Upper lobe of right lung (tissue), 1 donor: ENCODE measurements around the gene CNKSR1. TPM values are rescaled to one million over a fixed set of nuclear protein-coding genes. Genes with fewer than 3 reads are reported as not detected.

Source experiments
- ATAC-seq: fragments of 200-7000 bp; cut with Tn5 transposase; one replicate; pipeline ENCODE4 v1.9.1; 2020; ENCODE audit warnings: mild to moderate bottlenecking, moderate library complexity
- DNase-seq: peaks from one replicate; pipeline ENCODE4 v3.0.0-alpha.2; 2020
- H3K27ac ChIP-seq: fragments of 200-600 bp; one replicate; pipeline ENCODE4 v1.8.0; 2022
- H3K27me3 ChIP-seq: fragments of 200-600 bp; one replicate; pipeline ENCODE4 v1.8.0; 2022; ENCODE audit warnings: mild to moderate bottlenecking
- H3K36me3 ChIP-seq: fragments of 200-600 bp; one replicate; pipeline ENCODE4 v1.8.0; 2022
- H3K4me1 ChIP-seq: fragments of 200-600 bp; one replicate; pipeline ENCODE4 v1.8.0; 2022
- H3K4me3 ChIP-seq: fragments of 200-600 bp; one replicate; pipeline ENCODE4 v1.8.0; 2022; ENCODE audit warnings: mild to moderate bottlenecking
- H3K9me3 ChIP-seq: fragments of 200-600 bp; one replicate; pipeline ENCODE4 v1.8.0; 2022
- intact Hi-C: fragments of 100-400 bp; cut with DNase I; formaldehyde crosslinking; loops from one replicate; pipeline ENCODE4 v1.11.0; 2022
- total RNA-seq: library from RNA; stranded (reverse); fragmentation: NEBNext Ultra II Directional; extraction: Animal tissue kit (Norgen Biotek cat#: 25700); gene quantifications from one replicate; pipeline ENCODE4 v1.2.1, GENCODE V29; 2021
- TF ChIP-seq, protein P1 (sequence below): fragments of 200-600 bp; IDR thresholded peaks from one replicate; pipeline ENCODE4 v1.8.0; 2022; ENCODE audit warnings: antibody characterized with exemption
- donor health status: DM: no; HTN: yes; CAD: no; lungs with severe emphysema.

CNKSR1 gene
- total RNA-seq, 1 donor from 2014 or later, result 21.6 TPM

DNA sequence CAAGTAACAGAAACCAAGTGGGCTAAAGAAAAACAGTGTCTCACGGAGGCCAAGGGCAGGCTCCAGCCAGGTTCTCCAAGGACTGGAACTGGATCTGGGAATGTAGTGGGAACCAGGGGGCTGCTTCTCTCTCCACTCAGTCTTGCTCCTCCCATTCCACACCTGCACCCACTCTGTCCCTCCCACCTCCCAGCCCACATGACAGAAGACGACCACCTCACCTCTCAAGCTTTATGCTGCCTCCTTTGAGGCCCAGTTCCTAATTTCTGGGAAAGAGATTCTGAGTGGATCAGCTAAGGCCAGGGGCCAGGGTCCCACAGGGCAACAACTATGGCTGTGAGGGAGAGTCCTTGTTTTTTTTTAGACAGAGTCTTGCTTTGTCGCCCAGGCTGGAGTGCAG lies 38.0 kb downstream of the CNKSR1 start:
- Histone ChIP-seq H3K36me3 (no peaks in the 10 kb centered on the region), H3K27ac (no peak overlapping the region), H3K4me3 (no peak overlapping the region), H3K27me3 (no peaks in the 10 kb centered on the region), H3K9me3 (no peaks in the 10 kb centered on the region), H3K4me1 (no peaks in the 10 kb centered on the region)
- peak; percentile 32 for DNase-seq
- TF ChIP-seq, protein P1, sequence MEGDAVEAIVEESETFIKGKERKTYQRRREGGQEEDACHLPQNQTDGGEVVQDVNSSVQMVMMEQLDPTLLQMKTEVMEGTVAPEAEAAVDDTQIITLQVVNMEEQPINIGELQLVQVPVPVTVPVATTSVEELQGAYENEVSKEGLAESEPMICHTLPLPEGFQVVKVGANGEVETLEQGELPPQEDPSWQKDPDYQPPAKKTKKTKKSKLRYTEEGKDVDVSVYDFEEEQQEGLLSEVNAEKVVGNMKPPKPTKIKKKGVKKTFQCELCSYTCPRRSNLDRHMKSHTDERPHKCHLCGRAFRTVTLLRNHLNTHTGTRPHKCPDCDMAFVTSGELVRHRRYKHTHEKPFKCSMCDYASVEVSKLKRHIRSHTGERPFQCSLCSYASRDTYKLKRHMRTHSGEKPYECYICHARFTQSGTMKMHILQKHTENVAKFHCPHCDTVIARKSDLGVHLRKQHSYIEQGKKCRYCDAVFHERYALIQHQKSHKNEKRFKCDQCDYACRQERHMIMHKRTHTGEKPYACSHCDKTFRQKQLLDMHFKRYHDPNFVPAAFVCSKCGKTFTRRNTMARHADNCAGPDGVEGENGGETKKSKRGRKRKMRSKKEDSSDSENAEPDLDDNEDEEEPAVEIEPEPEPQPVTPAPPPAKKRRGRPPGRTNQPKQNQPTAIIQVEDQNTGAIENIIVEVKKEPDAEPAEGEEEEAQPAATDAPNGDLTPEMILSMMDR, result no peak
- intact Hi-C loops, result no loop called here
- ATAC-seq, result no peak

GRCh38 chr1:26218906-26219494 lies 41.7 kb downstream of the CNKSR1 start:
- Histone ChIP-seq H3K27me3 (peaks cover 5% of the 10 kb centered on the region), H3K36me3 (no peaks in the 10 kb centered on the region), H3K4me1 (no peaks in the 10 kb centered on the region), H3K27ac (no peak overlapping the region), H3K9me3 (no peaks in the 10 kb centered on the region), H3K4me3 (no peak overlapping the region)
- no peak for DNase-seq
- no peak for ATAC-seq
- intact Hi-C loops, result no loop called here
- TF ChIP-seq, protein P1, result no peak

DNA sequence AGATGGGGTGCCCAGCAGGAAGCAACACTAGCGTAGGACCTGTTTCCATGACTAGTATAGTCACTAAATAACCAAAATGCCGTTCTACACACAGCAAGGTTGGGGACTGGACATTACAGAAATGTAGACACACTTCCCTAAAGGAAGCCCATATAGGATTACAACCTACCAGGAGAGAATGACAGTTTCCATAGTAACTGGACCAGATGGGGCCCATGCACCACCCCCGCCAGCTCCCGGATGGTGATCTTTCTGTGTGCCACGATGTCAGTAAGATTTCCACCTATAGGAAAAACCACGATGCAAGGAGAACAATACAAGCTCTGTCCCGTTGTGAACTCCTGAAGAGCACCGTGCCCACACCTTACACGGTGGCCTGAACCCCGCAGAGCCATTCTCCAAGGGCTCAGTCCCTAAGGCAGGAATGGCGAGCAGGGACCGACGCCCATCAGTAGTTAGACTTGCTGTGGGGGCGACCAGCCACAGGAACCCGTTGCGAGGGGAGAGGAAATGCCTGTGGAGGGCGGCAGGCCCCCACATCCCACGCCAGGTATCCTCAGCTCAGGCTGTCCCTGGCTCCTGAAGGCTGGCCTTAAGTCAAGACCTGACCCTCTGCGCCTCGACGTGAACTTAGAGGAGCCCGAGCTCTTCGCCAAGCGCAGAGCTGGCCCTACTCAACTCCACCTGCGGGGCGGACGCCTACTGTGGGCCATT lies 43.1 kb downstream of the CNKSR1 start:
- TF ChIP-seq, protein P1, result no peak
- Histone ChIP-seq H3K4me3 (no peak overlapping the region), H3K36me3 (no peaks in the 10 kb centered on the region), H3K27ac (no peak overlapping the region), H3K27me3 (peaks cover 5% of the 10 kb centered on the region), H3K9me3 (no peaks in the 10 kb centered on the region), H3K4me1 (peaks cover 3% of the 10 kb centered on the region)
- ATAC-seq (no peak), DNase-seq (no peak)
- intact Hi-C loops, result no loop called here

DNA sequence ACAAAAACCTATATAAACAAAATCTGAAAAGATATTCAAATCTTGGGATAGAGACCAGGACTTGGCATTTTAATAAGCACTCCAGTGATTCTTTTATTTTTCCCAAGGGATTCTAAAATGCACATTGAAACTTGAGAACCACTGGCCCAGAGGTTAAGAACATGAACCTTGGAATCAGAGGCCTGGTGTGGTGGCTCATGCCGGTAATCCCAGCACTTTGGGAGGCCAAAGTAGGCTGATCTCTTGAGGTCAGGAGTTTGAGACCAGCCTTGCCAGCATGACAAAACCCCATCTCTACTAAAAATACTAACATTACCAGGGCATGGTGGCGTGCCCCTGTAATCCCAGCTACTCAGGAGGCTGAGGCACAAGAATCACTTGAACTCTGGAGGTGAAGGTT lies 43.8 kb downstream of the CNKSR1 start:
- no peak for ATAC-seq
- TF ChIP-seq, protein P1, result no peak
- Histone ChIP-seq H3K4me3 (no peak overlapping the region), H3K36me3 (no peaks in the 10 kb centered on the region), H3K27ac (no peak overlapping the region), H3K9me3 (no peaks in the 10 kb centered on the region), H3K27me3 (peaks cover 7% of the 10 kb centered on the region), H3K4me1 (peaks cover 3% of the 10 kb centered on the region)
- intact Hi-C loops, result no loop called here
- DNase-seq, result no peak

DNA sequence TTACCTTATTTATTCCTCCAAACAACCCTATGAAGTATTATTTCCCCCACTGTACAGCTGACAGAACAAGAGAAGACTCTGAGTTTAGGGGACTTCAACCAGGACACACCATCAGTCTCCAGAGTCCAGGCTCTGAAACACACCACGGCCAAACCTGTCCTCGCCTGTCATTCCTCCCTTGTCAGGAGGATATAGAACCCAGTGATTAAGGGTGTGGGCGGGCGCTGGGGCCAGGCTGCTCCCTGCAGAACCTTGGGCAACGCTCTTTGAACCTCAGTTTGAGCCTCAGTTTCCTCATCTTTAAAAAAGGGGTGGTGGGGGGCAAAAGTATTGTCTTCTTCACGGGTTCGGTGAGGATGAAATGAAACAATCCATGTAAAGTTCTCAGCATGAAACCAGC lies 47.3 kb downstream of the CNKSR1 start:
- ATAC-seq (no peak), DNase-seq (no peak)
- intact Hi-C loops, result no loop called here
- no peaks in the 10 kb centered on the region for H3K36me3 ChIP-seq
- H3K4me1 ChIP-seq, result peaks cover 3% of the 10 kb centered on the region
- peak overlapping the region; percentile 44 for H3K4me3 ChIP-seq
- no peak overlapping the region for H3K27ac ChIP-seq
- no peaks in the 10 kb centered on the region for H3K9me3 ChIP-seq
- TF ChIP-seq, protein P1, result no peak
- peaks cover 8% of the 10 kb centered on the region for H3K27me3 ChIP-seq
